ENCODE measurements around the gene LRRC55.

The LRRC55 gene

DNA sequence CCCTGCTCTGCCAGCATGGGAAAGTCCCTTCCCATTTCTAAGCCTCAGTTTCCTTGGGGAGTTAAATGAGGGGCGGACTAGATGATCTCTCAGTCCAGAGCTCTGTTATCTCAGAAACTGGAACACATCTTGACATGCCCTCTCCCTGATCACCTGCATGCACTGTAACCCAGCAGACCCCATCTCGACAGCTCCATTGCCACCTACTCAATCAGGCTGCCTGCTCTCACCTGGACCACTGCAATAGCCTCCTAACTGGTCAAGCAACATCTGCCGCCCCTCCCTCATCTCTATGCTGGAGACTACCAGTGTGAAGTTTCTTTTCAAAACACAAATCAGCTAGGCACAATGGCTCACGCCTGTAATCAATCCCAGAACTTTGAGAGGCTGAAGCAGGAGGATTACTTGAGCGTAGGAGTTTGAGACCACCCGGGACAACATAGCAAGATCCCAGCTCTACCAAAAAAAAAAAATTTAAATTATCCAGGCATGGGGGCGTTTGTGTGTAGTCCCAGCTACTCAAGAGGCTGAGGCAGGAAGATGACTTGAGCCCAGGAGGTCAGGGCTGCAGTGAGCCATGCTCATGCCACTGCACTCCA, 22.2 kb downstream of the LRRC55 start:
- no peak for DNase-seq

DNA sequence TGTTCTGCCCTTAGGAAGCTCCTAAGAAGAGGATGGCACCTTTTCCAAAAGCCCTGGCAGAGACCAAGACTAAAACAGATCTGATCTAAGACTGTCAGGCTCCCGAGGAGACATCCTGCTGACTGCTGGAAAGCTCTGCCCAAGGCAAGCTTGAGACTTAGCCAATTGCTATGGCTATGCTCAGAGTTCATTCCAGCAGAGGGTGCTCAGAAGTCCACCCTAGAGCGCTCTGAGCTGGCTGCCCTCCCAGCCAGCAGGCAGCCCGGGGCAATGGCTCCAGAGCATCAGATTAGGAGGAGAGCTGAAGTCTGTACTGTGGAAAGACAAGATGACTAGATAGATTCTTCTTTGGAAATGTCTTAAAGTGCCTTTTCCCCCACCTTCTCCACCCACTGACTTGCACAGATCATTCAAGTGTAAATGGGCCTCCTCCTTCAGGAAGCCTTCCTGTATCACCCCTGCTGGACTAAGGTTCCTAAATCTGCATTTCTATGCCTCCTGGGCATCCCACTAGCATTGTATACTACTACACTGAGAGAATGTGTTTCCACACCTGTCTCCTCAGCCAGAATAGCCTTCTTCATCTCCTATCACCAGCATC, 23.4 kb downstream of the LRRC55 start:
- DNase-seq = no peak

DNA sequence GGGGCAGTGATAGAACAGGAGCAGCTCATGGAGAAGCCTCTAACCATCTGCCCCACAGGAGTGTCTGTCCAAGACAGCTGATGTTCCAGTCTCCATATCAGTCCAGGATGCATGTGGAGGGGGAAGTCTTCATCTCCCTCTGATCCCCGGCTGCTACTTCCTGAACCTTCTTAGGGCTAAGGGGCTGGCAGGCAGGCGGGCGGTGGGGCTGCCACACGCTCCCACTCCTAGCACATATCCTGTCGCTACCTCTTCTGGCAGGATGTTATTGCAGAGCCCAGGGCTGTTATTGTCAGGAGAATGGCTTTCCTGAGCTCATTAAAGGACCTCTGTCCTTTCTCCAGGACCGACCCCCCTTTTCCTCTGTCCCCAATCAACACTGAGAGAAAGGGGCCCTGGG, 25.4 kb downstream of the LRRC55 start:
- DNase-seq = no peak

- no peak for DNase-seq
Measured at GRCh38 chr11:57210781-57211180, 29.0 kb downstream of the LRRC55 start.

GRCh38 chr11:57213342-57214097, 31.8 kb downstream of the LRRC55 start:
- no peak for DNase-seq

GRCh38 chr11:57214098-57214417, 32.3 kb downstream of the LRRC55 start:
- DNase-seq = no peak

- DNase-seq = no peak
Measured at GRCh38 chr11:57214494-57214893, 32.7 kb downstream of the LRRC55 start.

DNA sequence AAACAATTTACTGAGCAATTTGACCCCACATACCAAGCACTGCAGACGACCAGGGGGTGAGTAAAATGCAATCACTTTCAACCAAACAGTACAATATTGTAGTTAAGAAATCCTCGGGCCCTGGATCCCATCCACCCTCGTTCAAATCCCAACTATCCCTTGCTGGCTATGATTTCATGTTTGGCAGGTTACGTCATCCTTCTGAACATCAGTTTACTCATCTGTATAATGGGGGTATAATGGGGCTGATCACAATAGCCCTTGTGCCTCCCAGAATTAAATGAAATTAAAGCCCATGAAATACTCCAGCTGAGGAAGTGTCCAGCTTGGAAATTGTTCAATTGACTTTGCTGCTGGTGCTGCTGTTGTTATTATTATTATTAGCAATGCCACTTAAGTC, 34.7 kb downstream of the LRRC55 start:
- DNase-seq = no peak

DNA sequence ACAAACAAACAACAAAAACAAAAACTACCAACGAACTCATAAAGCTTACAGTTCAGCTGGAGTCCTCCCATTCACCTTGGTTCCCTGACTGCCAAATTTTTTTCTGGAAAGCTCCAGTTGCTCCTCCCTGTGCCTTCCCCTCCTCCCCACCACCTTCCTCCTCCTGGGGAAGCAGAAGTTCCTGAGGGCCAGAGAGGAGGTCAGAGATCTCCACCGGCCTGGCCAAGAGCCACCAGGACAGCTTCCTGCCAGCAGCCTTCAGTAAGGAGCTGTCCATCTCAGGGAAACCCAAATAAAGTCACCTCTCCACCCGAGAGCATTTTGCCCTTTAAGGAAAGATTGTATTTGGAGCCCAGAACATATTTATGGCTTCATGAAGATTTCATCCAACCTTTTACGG, 35.3 kb downstream of the LRRC55 start:
- no peak for DNase-seq

DNA sequence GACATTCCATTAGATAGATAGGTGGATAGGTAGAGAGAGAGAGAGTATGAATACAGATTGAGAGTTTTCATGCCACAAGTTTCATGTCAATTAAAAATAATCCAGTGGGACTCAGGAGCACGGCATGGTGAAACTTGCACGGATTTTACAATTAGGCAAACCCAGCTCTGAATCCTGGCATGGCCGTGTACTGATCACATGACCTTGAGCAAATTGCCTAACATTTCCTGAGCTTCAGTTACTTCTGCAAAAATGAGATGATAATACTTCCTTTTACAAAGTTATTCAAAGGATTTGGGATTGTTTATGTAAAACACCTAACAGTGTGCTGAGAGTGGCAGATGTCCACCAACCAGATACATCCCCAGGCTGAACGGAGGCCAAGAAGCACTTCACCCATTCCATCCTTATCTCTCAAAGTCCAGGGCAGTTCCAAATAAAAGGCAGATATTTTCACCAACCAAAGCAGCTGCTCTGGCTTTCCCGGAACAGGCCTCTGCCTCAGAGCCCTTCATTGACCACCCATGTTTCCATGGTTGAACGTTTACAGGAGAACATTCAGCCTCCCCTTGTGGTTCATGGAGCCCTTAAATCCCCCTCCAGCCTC, 37.4 kb downstream of the LRRC55 start:
- DNase-seq = no peak

- DNase-seq = no peak
Measured at GRCh38 chr11:57222239-57222638, 40.5 kb downstream of the LRRC55 start.

- no peak for DNase-seq
Measured at GRCh38 chr11:57223601-57224000, 41.8 kb downstream of the LRRC55 start.

DNA sequence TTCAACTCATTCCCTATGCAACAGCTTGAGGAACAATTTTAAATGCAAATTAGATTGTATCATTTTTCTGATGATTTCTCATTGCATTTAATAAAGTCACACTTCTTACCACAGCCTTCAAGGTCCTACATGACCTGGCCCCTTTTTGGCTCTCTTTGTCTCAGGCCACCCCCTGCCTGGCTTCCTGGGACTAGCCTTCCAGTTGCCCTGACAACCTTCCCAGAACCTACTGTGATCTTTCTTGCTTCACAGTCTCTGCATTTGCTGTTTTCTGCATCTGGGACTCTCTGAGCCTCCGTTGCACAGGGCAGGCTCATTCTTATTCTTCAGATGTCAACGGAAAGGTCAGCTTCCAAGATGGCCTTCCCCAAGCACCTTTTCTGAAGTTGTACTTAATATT, 42.4 kb downstream of the LRRC55 start:
- DNase-seq = no peak

- DNase-seq = no peak
Measured at GRCh38 chr11:57224537-57224936, 42.8 kb downstream of the LRRC55 start.

DNA sequence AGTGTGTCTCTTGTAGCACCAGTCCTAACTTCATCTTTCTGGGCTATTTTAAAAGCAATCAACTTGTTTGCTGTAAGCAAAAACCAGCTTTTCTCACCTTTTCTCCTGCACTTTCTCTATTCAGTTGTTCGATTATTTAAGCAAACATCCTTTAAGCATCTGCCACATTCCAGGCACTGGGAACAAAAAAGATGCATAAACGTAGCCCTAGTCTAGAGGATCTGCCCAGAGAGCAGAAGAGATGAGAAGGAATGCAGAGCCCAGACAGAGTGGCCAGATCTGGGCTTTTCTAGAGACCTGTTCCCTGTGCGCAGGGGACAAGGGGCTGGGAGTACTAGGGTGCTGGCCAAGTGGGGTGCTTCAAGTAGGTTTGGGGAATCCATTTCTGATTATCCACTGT, 46.8 kb downstream of the LRRC55 start:
- no peak for DNase-seq

DNA sequence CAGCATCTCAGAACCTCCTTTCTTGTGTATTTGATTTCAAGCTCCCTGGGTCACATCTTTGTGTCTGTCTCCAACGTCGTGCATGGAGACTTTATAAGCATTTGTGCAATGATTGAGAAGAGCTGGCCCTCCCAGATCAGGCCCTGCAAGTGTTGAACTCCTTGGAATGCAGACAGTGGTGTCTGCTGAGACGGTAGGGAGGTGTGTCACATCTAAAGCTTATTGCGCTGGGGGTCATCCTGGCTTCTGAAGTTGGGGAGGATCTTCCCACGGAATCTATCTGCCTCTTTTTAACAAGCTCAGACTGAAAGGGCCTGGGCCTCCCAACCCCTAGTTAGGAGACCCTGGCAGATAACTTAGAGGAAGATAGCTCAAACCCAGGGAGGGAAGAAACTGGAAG, 48.6 kb downstream of the LRRC55 start:
- no peak for DNase-seq

GRCh38 chr11:57230791-57231538, 49.2 kb downstream of the LRRC55 start:
- DNase-seq = no peak

- no peak for DNase-seq
Measured at GRCh38 chr11:57231539-57232253, 49.9 kb downstream of the LRRC55 start.

DNA sequence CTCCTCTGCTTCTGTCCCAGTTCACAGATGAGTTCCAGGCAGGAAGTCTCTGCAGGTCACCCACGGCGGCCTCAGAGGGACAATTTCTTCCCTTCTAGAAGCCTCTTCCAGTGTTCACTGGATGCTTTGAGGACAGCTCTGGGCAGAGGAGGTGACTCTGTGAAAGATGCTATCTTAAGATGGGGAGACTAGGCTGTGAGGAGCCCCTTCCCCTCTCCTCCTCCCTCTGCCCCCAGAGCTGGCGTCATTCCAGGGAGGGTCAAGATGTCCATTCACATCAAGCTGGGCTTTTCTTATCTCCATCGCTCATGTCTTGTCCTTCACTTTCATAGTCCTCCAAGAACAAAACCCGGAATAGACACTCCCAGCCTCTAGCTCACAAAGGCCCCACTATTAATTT, 51.9 kb downstream of the LRRC55 start:
- no peak for DNase-seq

DNA sequence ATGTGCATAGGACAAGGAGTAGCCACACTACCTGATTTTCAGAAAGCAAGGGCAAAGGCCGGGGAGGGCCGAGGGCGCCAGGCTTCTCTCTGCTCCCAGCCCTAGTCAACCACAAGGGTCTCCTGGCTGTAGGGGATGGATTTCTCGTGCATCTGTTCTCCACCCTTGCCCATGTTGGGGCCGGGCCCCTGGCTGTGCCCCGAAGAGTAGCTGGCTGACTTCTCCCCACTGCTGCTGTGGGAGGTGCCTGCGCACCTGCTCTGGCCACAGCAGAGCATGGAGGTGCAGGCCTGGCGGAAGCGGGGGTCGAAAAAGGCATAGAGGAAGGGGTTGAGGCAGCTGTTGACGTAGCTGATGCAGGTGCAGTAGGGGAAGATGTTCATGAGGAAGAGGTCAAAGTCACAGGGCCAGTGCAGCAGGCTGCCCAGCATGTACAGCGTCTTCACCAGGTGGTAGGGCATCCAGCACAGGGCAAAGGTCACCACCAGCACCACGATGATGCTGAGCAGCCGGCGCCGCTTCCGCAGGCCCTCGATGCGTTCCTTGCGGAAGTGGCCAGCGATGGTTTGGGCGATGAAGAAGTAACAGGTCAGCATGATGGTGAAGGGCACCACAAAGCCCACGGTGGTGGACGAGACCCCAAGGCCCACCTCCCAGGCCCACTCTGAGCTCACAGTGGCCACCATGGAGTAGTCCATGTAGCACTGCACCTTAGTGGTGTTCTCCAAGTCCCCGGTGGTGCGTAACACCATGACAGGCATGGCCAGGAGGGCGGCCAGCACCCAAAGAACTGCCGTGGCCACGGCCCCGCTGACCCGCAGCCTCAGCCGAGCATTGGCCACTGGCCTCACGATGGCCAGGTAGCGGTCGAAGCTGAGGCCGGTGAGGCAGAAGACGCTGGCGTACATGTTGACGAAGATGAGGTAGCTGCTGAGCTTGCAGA, 54.3 kb downstream of the LRRC55 start:
- no peak for DNase-seq

DNA sequence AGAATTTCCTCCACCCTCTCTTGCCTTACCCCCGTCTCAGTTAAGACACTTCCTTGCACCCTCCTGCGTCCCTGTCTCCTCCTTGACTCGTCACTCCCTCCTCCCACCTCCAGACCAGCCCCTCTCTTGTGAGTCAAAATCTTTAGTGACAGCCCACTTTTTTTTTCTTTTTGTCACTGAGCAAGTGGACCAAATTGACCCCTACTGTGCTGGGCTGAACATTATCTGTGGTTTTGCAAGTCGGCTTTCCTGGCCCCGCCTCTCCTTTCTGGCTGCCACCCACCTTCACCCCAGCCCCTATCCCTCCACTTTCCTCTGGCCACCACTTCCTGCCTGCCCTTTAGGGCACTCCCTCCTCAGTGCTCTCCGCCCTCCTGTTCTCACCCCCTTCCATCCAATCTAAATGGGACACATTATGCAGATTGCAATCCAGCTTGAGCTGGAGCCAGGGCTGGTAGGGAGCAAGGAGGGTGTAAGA, 55.5 kb downstream of the LRRC55 start, which contains the start of gene APLNR:
APLNR (minus strand) TSS at position 47 of the 478 bp plus-strand sequence. CDS start 246 bp downstream, outside the sequence.
- DNase-seq = no peak

All from NCI-H526 (cell line).